ENCODE results near the gene ZNF789.

ZNF789 gene

DNA sequence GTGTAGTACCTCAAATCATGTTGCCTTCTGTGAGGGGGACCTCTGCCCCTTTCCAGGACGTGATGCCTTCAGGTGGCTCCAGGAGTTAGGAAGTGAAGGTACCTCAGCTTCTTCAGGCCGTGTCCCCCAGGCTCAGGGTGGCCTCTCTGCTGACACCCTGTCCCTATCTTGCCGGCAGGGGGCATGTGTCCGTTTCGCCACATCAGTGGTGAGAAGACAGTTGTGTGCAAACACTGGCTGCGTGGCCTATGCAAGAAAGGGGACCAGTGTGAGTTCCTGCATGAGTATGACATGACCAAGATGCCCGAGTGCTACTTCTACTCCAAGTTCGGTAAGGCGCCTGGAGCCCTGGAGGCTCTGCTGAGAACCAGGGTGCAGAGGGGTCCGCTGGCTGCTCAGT lies 24.7 kb upstream of the ZNF789 start:
- peak; percentile 52 for DNase-seq (ENCODE audit: low read depth)
- no peak overlapping the region for H3K4me3 ChIP-seq (ENCODE audit: low read depth, low read length)
- TF ChIP-seq POLR2A (IDR thresholded peaks at IDR 0.05; ENCODE audit: extremely low read depth, insufficient read length) (no peak), CTCF (IDR thresholded peaks at IDR 0.05; ENCODE audit: low read depth, low read length) (peak; percentile 33)

- no peak overlapping the region for H3K4me3 ChIP-seq (ENCODE audit: low read depth, low read length)
- TF ChIP-seq POLR2A (IDR thresholded peaks at IDR 0.05; ENCODE audit: extremely low read depth, insufficient read length) = no peak
- no peak for TF ChIP-seq MAX (IDR thresholded peaks at IDR 0.05; ENCODE audit: low read depth, low read length)
- TF ChIP-seq CTCF (IDR thresholded peaks at IDR 0.05; ENCODE audit: low read depth, low read length) = no peak
- TF ChIP-seq MYC (IDR thresholded peaks at IDR 0.05; ENCODE audit: low read depth, low read length) = no peak
- no peak for DNase-seq (ENCODE audit: low read depth)
Observed at GRCh38 chr7:99448855-99449254, 23.8 kb upstream of the ZNF789 start.

DNA sequence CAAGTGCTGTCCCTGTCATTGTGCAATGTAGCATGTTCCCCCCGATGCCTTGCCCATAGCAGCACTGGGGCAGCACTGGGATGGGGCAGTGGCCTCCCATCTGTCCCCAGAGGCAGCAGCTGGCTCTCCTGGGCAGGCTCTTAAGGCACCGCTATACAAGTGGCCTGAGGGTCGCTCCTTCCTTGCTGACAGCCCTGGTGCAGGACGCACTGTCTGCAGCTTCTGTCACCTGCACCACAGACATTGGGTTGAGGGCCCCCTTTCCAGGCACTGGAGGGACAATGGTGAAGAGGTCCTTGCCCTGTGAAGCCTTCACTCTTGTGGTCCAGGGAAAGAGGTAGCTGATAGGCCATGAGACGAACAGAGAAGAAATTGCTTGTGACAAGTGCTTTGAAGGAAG lies 23.4 kb upstream of the ZNF789 start:
- no peak for DNase-seq (ENCODE audit: low read depth)
- TF ChIP-seq POLR2A (IDR thresholded peaks at IDR 0.05; ENCODE audit: extremely low read depth, insufficient read length) = no peak
- TF ChIP-seq CTCF (IDR thresholded peaks at IDR 0.05; ENCODE audit: low read depth, low read length) = no peak
- TF ChIP-seq MAX (IDR thresholded peaks at IDR 0.05; ENCODE audit: low read depth, low read length) = no peak
- no peak for TF ChIP-seq MYC (IDR thresholded peaks at IDR 0.05; ENCODE audit: low read depth, low read length)
- H3K4me3 ChIP-seq (ENCODE audit: low read depth, low read length) = no peak overlapping the region

DNA sequence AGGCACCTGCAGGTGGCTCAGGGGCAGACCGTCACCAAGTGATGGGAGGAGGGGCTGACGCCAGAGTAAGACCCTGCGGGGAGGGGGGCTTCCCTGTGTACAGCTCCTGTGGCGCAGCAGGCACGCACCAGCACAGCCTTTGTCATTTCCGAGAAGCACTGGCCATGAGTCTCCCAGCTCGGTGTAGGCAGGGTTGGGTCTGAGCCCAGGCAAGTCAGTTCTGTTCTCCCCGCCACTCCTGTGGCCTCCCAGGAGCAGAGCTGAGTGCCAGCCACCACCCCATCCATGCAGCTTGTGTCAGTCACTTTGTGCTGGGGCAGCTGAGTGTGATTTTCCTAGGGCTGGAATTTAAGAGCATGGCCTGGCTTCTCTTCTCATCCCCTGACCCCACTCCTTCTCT lies 20.8 kb upstream of the ZNF789 start:
- TF ChIP-seq POLR2A (IDR thresholded peaks at IDR 0.05; ENCODE audit: extremely low read depth, insufficient read length) (no peak), MAX (IDR thresholded peaks at IDR 0.05; ENCODE audit: low read depth, low read length) (no peak), MYC (IDR thresholded peaks at IDR 0.05; ENCODE audit: low read depth, low read length) (no peak), CTCF (IDR thresholded peaks at IDR 0.05; ENCODE audit: low read depth, low read length) (no peak)
- DNase-seq (ENCODE audit: low read depth) = no peak
- no peak overlapping the region for H3K4me3 ChIP-seq (ENCODE audit: low read depth, low read length)

DNA sequence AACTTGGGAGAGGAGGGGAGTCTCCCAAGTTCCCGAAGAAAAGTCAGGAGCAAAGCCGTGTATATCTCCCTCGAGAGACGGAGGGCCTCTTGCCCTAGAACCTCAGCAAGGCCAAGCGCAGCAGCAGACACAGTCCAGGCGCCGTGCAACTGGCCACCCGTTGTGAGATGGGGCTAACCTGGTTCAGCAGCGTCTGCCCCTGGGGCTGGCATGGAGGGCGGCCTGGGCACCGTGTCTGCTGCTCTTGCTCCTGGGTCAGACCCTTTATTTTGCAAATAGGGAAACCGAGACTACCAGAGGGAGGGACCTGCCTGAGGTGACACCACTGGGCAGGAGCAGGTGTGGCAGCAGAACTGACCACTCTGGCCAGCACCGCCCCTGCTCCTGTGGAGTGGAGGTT lies 20.1 kb upstream of the ZNF789 start:
- no peak for DNase-seq (ENCODE audit: low read depth)
- TF ChIP-seq CTCF (IDR thresholded peaks at IDR 0.05; ENCODE audit: low read depth, low read length) = no peak
- TF ChIP-seq MAX (IDR thresholded peaks at IDR 0.05; ENCODE audit: low read depth, low read length) = no peak
- TF ChIP-seq MYC (IDR thresholded peaks at IDR 0.05; ENCODE audit: low read depth, low read length) = no peak
- no peak for TF ChIP-seq POLR2A (IDR thresholded peaks at IDR 0.05; ENCODE audit: extremely low read depth, insufficient read length)
- H3K4me3 ChIP-seq (ENCODE audit: low read depth, low read length) = no peak overlapping the region

DNA sequence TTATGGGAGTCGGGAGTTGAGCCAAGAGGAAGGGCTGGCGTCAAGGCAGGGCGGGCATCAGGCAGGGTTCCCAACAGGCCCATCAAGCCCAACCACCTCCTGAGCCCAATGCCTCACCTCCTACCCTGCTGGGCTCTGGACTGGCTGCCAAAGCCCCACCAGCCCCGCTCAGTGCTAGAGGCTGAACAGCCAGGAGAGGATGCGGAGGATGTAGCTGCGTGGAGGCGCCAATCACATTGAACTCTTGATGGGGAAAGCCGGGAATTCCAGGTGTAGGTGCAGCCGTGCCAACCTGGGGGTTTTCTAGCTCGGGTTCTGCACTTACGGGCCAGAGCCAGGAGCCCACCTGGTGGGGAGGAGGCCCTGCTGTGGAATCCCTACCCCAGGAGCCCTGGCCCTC lies 19.6 kb upstream of the ZNF789 start:
- TF ChIP-seq CTCF (IDR thresholded peaks at IDR 0.05; ENCODE audit: low read depth, low read length) (no peak), POLR2A (IDR thresholded peaks at IDR 0.05; ENCODE audit: extremely low read depth, insufficient read length) (no peak), MAX (IDR thresholded peaks at IDR 0.05; ENCODE audit: low read depth, low read length) (no peak)
- no peak for DNase-seq (ENCODE audit: low read depth)
- H3K4me3 ChIP-seq (ENCODE audit: low read depth, low read length) = no peak overlapping the region

Data from NB4 (cell line).